IMR-90 (cell line): ENCODE measurements around the gene SLC6A17.

Experiments used
- BHLHE40 ChIP-seq: fragments of 150-350 bp; IDR thresholded peaks from 2 replicates; pipeline ENCODE4 v1.6.1; 2016; ENCODE audit warnings: mild to moderate bottlenecking, low read depth, low read length
- CEBPB ChIP-seq: IDR thresholded peaks from 2 replicates; pipeline ENCODE4 v1.6.1; 2012; ENCODE audit warnings: low read depth, low read length, improper control_type of control experiment
- CHD1 ChIP-seq: IDR thresholded peaks from 2 replicates; pipeline ENCODE4 v1.6.1; 2012; ENCODE audit warnings: low read depth, low read length, improper control_type of control experiment
- CTCF ChIP-seq: conservative IDR thresholded peaks from 2 replicates; pipeline ENCODE4 v1.5.1; 2012; ENCODE audit warnings: mild to moderate bottlenecking, low read depth, low read length, improper control_type of control experiment
- ELK1 ChIP-seq: fragments of 150-350 bp; IDR thresholded peaks from 2 replicates; pipeline ENCODE4 v1.6.1; 2016; ENCODE audit warnings: low read depth, mild to moderate bottlenecking, low read length, moderate library complexity, borderline replicate concordance
- FOS ChIP-seq: fragments of 150-350 bp; IDR thresholded peaks from 2 replicates; pipeline ENCODE4 v1.6.1; 2016; ENCODE audit warnings: low read depth, low read length
- MAFK ChIP-seq: IDR thresholded peaks from 2 replicates; pipeline ENCODE4 v1.6.1; 2012; ENCODE audit warnings: low read depth, low read length, improper control_type of control experiment
- MXI1 ChIP-seq: IDR thresholded peaks from 2 replicates; pipeline ENCODE4 v1.6.1; 2012; ENCODE audit warnings: low read depth, mild to moderate bottlenecking, low read length, moderate library complexity, borderline replicate concordance
- NFE2L2 ChIP-seq: fragments of 150-350 bp; IDR thresholded peaks from 2 replicates; pipeline ENCODE4 v1.6.1; 2016; ENCODE audit warnings: low read depth, mild to moderate bottlenecking, low read length
- POLR2A ChIP-seq: IDR thresholded peaks from 2 replicates; pipeline ENCODE4 v1.6.1; 2012; ENCODE audit warnings: mild to moderate bottlenecking, low read depth, low read length
- RAD21 ChIP-seq: IDR thresholded peaks from 2 replicates; pipeline ENCODE4 v1.6.1; 2012; ENCODE audit warnings: low read length, improper control_type of control experiment
- SMC3 ChIP-seq: fragments of 150-350 bp; IDR thresholded peaks from 2 replicates; pipeline ENCODE4 v1.6.1; 2016; ENCODE audit warnings: low read depth, mild to moderate bottlenecking, antibody characterized with exemption, low read length, moderate library complexity
- USF2 ChIP-seq: fragments of 150-350 bp; IDR thresholded peaks from 2 replicates; pipeline ENCODE4 v1.6.1; 2017; ENCODE audit warnings: mild to moderate bottlenecking, antibody characterized with exemption, low read length, low read depth

GRCh38 chr1:110161849-110162248, 11.6 kb downstream of the SLC6A17 start:
- TF ChIP-seq CEBPB (no peak), CTCF (no peak), CHD1 (no peak), POLR2A (no peak), RAD21 (no peak), SMC3 (no peak), MXI1 (no peak), BHLHE40 (no peak), MAFK (no peak), NFE2L2 (no peak), FOS (no peak), USF2 (no peak), ELK1 (no peak)
